ENCODE data around the gene CTAG1A. TPM values are rescaled to one million over a fixed set of nuclear protein-coding genes. Genes with fewer than 3 reads are reported as not detected.
"Not testable (repeated sequence)": the region's sequence is repeated elsewhere in the genome, so short reads cannot be mapped to it uniquely, and the experiment has no call there.

Gene CTAG1A
- total and polyA plus RNA-seq, 12 donors, result not detected

DNA sequence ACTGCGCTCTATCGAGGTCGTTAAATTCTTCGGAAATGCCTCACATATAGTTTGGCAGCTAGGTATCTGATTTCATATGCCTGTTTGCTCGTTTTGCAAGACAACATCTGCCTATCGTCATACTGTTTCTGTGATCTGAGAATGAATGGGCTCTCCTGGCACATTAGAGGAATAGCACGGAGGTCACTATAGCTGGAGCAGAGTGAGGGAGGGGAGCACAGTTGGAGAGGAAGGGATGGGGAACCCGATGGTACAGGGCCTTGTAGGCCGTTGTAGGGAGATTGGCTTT lies 37.0 kb upstream of the CTAG1A start:
- Histone ChIP-seq H3K27ac (peak overlapping the region in 9 of 10 donors; percentile 85 to 97 (median 91)), H3K4me1 (peaks cover 0 to 50% (median 12%) of the 10 kb centered on the region in 9 donors), H3K27me3 (no peaks in the 10 kb centered on the region), H3K36me3 (peaks cover 0 to 21% (median 0%) of the 10 kb centered on the region in 9 donors), H3K9me3 (peaks cover 0 to 9% (median 0%) of the 10 kb centered on the region in 11 donors), H3K4me3 (peak overlapping the region; percentile 47 to 85 (median 71))
- TF ChIP-seq, protein P1, sequence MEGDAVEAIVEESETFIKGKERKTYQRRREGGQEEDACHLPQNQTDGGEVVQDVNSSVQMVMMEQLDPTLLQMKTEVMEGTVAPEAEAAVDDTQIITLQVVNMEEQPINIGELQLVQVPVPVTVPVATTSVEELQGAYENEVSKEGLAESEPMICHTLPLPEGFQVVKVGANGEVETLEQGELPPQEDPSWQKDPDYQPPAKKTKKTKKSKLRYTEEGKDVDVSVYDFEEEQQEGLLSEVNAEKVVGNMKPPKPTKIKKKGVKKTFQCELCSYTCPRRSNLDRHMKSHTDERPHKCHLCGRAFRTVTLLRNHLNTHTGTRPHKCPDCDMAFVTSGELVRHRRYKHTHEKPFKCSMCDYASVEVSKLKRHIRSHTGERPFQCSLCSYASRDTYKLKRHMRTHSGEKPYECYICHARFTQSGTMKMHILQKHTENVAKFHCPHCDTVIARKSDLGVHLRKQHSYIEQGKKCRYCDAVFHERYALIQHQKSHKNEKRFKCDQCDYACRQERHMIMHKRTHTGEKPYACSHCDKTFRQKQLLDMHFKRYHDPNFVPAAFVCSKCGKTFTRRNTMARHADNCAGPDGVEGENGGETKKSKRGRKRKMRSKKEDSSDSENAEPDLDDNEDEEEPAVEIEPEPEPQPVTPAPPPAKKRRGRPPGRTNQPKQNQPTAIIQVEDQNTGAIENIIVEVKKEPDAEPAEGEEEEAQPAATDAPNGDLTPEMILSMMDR (IDR thresholded peaks at IDR 0.05), result no peak
- intact Hi-C loops (cut with DNase I), result no loop called here
- no peak for DNase-seq
- no peak for ATAC-seq
- whole genome bisulfite sequencing, 2 donors, result 0 to 1% methylated on average over 9 of the region's 9 CpGs

DNA sequence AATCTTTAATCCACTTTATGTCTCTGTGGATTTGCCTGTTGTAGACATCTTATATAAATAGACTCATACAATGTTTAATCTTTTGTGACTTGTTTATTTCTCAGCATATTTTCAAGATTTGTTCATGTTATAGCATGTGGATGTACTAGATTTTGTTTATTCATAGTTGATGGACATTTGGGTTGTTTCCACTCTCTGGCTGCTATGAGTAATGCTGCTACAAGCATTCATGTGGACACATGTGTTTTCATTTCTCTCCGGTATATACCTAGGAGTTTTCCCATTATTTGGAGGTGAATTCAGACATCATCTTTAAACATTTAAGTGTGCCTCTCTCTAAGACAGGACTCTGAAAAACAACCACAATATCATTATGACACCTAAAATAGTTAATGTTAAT lies 35.2 kb upstream of the CTAG1A start:
- ATAC-seq, result no peak
- Histone ChIP-seq H3K4me3 (no peak overlapping the region), H3K27ac (no peak overlapping the region), H3K27me3 (no peaks in the 10 kb centered on the region), H3K4me1 (peaks cover 0 to 33% (median 12%) of the 10 kb centered on the region in 9 donors), H3K9me3 (peaks cover 0 to 9% (median 0%) of the 10 kb centered on the region in 11 donors), H3K36me3 (peaks cover 0 to 33% (median 0%) of the 10 kb centered on the region in 9 donors)
- 84 to 92% methylated on average over 1 of the region's 1 CpG for WGBS, 2 donors
- TF ChIP-seq, protein P1 (IDR thresholded peaks at IDR 0.05), result no peak
- intact Hi-C loops (cut with DNase I), result no loop called here
- no peak for DNase-seq

DNA sequence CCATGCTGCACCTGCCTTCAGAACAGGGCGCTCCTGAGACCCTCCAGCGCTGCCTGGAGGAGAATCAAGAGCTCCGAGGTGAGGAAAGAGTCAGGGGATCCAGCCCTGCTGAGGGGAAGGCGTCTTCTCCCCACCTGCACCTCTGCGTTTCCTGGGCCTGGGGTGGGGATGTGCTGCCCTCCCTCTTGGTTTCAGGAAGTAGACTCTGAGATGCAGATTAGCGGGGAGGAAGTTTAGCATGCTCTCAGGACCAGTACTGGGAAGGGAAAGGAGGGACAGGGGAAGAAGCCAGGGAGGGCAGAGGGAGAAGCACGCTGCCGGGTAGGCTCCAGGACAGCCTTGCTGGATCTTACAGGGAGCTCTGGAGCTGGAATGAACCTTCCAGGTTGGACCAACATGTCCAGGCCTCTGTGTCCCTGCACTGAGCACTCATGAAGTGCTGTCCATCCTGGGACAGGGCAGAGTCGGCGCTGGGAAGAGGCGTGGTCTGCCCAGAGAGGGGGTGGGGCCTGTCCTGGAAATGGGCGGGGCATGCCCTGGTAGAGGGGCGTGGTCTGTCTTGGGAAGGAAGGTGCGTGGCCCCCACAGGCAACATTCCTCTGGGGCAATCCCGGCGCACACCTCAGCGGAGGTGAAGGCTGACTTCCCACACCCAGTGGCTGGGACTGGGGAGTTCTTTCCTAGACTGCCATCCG lies 32.7 kb upstream of the CTAG1A start:
- H3K4me3 ChIP-seq; intact Hi-C loops (cut with DNase I); H3K27ac ChIP-seq; H3K27me3 ChIP-seq; H3K9me3 ChIP-seq; DNase-seq: not testable (repeated sequence)
- 87 to 89% methylated on average over 7 to 8 of the region's 18 CpGs for WGBS, 2 donors
- H3K36me3 ChIP-seq, result peaks cover 0 to 34% (median 0%) of the 10 kb centered on the region in 9 donors
- ATAC-seq, result peak in 1 of 8 donors; percentile 7
- peaks cover 0 to 18% (median 12%) of the 10 kb centered on the region in 9 donors for H3K4me1 ChIP-seq

DNA sequence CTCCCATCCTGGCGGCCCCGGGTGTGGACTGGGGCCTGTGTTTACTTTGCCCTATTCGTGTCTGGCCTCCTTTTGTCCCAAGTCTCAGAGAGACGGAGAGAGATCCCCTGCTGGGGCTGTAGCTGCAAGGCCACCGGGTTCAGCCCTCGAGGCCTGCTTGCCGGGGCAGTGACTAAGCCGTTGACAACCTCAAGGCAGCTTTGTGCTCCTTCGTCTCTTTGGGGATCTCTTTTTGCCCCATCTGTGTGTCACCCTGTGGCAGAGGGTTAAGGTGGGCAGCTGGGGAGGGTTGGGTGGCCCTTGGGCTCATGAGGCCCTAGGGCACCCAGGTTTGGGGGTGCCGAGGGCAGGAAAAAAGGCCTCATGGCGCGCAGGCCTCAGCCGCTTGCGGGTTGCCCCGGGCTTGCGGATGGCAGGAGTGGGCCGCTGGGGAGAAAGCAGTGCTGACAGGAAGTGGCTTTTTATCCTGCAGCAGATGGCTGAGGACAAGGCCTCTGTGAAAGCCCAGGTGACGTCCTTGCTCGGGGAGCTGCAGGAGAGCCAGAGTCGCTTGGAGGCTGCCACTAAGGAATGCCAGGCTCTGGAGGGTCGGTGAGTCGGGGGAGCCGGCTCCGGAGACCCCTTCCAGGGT lies 26.8 kb upstream of the CTAG1A start:
- peaks cover 0 to 23% (median 0%) of the 10 kb centered on the region in 9 donors for H3K36me3 ChIP-seq
- intact Hi-C loops (cut with DNase I); H3K9me3 ChIP-seq; ATAC-seq; H3K4me1 ChIP-seq; H3K27me3 ChIP-seq; H3K4me3 ChIP-seq; DNase-seq; H3K27ac ChIP-seq: not testable (repeated sequence)
- WGBS, 2 donors, result 95 to 96% methylated on average over 4 of the region's 24 CpGs

DNA sequence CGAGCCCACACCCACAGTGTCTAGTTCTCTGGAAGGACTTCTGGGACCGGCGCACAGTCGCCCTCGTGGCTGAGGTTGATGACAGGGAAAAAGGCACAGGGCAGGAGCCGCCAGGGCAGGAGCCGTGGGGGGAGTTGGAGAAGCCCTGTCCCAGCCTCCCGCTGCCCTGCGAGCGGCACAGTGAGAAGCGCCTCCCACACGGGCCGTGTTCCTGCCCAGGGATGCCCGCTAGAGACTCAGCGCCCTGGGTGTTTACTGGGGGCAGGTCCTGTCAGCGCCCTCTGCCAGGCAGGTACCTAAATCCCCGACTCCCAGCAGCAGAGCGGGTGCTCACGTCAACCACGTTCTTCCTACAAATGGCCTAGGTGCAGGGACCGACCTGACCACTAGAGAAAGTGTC lies 26.0 kb upstream of the CTAG1A start:
- H3K9me3 ChIP-seq; H3K4me1 ChIP-seq; ATAC-seq; H3K4me3 ChIP-seq; H3K27ac ChIP-seq; H3K27me3 ChIP-seq; DNase-seq; intact Hi-C loops (cut with DNase I): not testable (repeated sequence)
- WGBS, 2 donors, result 96 to 98% methylated on average over 6 to 8 of the region's 21 CpGs
- peaks cover 0 to 16% (median 0%) of the 10 kb centered on the region in 9 donors for H3K36me3 ChIP-seq

DNA sequence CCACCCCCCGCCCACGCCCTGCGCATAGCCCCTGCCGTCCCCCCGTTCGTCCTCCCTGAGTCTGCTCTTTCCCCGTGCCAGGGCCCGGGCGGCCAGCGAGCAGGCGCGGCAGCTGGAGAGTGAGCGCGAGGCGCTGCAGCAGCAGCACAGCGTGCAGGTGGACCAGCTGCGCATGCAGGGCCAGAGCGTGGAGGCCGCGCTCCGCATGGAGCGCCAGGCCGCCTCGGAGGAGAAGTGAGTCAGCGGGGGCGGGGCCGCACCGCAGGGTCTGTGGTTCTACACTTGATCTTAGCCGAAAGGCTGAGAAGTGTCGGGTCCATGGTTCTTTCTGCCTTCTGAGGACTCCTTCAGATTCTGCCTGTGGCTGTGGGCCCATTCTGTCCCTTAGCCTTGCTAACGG lies 24.6 kb upstream of the CTAG1A start:
- DNase-seq; H3K27ac ChIP-seq; H3K4me1 ChIP-seq; H3K4me3 ChIP-seq; H3K9me3 ChIP-seq; intact Hi-C loops (cut with DNase I); H3K27me3 ChIP-seq; H3K36me3 ChIP-seq: not testable (repeated sequence)
- ATAC-seq, result peak in 1 of 8 donors; percentile 24
- WGBS, 2 donors, result 61 to 79% methylated on average over 9 to 12 of the region's 31 CpGs

DNA sequence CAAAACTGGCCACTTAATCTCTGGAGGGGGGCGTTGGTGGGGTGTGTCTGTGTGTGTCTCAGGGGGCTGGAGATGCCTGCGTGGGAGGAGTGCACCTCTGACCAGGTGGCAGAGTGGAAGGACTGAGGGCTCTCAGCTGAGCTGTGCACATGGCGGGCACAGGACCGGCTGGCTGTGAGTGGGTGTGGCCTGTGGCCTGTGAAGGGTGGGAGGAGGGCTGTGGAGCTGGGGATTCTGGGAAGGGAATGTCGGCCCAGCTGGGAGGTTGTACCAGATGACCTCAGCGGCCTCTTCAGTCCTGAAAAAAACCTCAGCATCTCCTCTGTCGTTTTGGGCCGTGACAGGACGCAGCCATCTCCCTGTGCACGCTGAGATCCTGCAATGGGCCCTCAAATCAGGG lies 22.6 kb upstream of the CTAG1A start:
- H3K27ac ChIP-seq; H3K9me3 ChIP-seq; DNase-seq; H3K36me3 ChIP-seq; H3K4me1 ChIP-seq; H3K4me3 ChIP-seq; H3K27me3 ChIP-seq; intact Hi-C loops (cut with DNase I): not testable (repeated sequence)
- ATAC-seq, result peak; percentile 63 to 88 (median 86)
- WGBS, 2 donors, result no CpG with 5 or more reads among the region's 10 CpGs

DNA sequence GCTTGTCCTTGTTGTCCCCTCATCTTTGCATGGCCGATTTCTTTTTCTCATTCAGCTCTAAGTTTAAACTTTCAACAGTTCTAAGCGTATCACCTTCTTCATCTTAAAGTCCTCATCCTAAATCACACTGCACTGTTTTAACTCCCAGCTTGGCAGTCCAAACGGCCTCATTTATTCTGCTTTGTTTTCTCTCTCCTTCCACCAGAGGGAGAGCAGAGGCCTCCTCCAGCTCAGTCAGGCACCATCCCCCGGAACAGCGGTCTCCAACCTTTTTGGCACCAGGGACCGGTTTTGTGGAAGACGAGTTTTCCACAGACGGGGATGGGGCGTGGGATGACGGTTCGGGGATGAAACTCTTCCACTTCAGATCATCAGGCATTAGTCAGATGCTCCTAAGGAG lies 14.6 kb upstream of the CTAG1A start:
- DNase-seq; H3K27ac ChIP-seq; H3K27me3 ChIP-seq; intact Hi-C loops (cut with DNase I); H3K4me1 ChIP-seq; H3K36me3 ChIP-seq; H3K9me3 ChIP-seq; H3K4me3 ChIP-seq: not testable (repeated sequence)
- ATAC-seq, result peak in 2 of 8 donors; percentile 20 to 26
- no CpG with 5 or more reads among the region's 11 CpGs for WGBS, 2 donors

DNA sequence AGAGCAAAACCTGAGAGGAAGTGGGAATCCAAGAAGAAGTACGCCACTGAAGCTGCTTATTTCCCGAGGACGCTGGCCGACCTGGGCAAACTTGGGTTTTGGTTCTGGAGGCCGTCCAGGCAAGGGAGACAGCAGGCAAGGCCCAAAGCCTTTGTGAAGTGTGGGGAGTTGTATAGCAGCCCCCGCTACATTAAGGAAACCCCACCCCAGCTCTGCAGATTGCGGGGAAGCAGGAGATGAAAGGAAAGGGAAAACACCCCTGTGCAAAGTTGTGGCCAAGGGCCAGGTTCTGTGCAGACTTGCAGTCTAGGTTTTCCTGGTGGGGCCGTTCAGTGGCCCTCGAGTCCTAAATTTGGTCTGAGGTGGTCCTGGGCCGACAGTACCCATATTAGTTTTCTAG lies 11.9 kb upstream of the CTAG1A start:
- H3K36me3 ChIP-seq; intact Hi-C loops (cut with DNase I); DNase-seq; H3K4me3 ChIP-seq; H3K4me1 ChIP-seq; H3K27me3 ChIP-seq; H3K9me3 ChIP-seq; ATAC-seq; H3K27ac ChIP-seq: not testable (repeated sequence)
- WGBS, 2 donors, result no CpG with 5 or more reads among the region's 10 CpGs

Data from heart right ventricle (tissue), 16 donors.